ENCODE measurements around the gene THBS3.
"Not testable (repeated sequence)": the region's sequence is repeated elsewhere in the genome, so short reads cannot be mapped to it uniquely, and the experiment has no call there.

THBS3 gene

DNA sequence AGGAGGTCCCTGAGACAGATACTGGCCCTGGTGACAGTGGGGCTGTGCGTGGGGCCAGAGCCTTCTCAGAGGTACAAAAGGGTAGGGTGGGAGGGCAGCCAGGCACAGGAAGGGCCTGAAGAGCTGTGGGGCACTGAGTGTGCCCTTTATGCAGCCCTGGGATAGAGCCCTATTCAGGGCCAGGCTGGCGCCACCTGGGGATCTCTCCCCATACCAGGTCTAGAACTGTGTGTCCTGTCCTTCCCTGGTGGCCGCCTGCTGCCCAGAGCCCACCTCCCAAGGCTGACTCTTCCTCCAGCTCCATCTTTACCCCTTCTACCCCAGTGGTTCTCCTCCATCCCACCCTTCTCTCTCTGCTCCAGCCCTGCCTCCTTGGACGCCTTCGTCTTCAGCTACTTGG is 25.8 kb upstream of the THBS3 start:
- not testable (repeated sequence) for FAIRE-seq

DNA sequence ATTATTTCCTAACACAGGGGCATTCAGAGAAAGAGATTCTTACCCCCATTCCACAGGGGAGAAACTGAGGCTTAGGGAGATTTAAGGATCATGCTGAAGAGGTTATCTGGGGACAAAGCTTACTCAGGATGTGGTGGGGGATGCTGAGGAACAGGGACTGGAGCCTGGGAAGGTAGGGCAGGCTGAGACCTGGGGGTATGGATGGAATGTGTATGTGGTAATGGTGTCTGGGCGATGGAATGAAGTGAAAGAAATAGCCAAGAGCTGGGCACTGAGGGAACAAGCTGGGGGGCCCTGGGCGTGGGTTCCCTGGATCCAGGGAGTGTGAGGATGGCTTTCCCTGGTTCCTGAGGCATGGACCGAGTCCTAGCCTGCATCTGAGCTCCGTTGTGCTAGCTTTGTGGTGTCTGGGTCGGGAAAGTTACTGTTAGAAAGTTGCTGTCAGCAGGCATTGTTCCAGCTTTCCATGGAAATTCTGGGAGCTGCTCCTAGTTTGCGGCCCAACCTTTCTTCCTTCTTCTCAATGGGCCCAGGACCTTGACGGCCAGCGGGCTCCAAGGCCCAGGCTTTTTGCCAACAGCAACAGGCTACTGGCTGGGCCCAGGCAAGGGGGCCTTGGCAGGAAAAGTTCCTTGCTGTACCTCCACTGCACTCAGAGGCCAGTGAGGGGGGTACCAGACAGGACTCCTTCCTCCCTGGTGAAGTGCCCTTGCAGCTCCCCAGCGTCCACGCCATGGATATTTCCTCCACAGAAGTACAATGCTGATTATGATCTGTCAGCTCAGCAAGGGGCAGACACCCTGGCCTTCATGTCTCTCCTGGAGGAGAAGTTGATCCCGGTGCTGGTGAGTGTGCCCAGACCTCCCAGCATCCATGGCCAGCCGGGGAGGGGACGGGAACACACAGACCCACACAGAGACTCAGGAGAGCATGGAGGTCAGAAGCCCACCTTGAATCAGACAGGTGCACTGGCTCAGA is 24.6 kb upstream of the THBS3 start:
- not testable (repeated sequence) for FAIRE-seq

DNA sequence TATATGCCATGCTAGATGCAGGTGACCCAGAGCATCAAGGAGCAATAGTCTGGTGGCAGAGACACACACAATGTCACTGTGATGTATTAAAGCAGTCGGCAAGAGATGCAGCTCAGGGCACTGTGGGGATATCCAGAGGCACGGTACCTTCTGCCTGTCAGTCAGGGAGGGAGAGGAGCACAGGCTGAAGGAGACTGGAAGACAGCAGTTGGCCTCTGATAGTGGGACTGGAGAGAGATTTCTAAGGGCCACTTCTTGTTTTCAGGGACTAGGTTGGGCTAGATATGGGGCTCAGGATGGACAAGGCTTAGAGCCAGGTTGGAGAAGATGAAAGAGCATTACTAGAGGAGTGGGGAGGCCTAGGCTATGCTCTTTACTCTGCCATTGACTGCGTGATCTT is 23.6 kb upstream of the THBS3 start:
- FAIRE-seq: not testable (repeated sequence)

DNA sequence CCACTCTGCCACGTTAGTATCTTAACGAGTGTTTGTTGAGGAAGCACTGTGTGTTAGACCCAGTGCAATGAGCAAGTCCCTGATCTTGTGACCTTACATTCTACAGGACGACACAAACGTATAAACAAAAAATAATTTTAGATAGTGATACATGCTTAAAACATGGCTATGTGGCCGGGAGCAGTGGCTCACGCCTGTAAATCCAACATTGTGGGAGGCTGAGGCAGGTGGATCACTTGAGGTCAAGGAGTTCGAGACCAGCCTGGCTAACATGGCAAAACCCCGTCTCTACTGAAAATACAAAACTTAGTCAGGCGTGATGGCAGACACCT is 20.4 kb upstream of the THBS3 start:
- FAIRE-seq: no peak

DNA sequence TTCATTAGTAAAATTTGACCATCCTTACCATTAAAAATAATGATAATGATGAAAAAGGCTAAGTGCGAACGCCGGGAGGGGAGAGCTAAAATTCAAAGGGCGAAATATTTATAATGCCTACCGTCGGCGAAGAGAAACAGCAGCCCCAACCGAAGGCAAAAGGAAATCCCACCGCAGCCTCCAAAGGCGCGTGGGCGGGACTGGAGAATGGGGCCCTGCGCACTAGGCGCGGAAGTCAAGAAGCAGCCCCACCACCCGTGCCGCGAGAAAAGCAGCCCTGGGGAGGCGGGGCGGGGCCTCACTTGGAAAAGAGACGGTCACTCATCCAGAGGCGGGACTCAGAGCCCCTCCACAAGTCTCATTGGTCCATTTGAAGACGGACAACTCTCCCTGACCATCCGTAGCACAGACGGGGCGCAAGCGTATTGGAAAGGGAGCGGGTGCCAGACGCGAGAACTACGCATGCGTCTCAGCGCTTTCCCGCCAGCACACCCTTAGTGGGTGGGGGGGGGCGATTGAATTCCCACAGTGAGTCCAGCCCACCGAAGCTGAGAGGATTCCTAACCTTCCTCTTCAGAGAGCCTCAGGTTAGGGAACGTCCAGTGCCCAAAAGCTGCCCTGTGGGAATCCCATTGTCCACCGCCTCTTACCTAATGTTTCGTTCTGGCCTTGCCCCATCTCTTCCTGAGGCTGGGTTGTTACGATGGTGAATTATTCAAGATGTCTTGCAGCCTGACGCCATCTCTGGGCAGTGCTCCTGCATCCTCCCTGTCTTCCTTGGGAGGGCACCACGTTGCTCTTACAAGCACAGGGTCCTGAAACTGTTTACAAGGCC is 19.8 kb upstream of the THBS3 start:
- FAIRE-seq: peak; percentile 93

DNA sequence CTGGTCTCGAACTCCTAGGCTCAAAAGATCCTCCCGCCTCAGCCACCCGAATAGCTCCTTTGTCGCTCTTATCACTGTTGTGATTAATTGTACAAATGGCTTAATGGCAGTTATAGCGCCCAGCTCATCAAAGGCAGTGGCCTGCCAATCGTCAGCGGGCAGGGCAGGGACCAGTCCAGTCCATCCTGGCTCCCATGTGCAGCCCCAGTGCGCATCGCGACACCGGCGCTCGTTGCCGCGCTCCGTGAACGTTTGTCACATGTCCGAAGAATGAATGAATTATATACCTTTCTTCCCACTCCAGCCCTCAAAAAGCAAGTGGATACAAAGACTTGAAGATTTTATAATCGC is 19.2 kb upstream of the THBS3 start:
- no peak for FAIRE-seq

DNA sequence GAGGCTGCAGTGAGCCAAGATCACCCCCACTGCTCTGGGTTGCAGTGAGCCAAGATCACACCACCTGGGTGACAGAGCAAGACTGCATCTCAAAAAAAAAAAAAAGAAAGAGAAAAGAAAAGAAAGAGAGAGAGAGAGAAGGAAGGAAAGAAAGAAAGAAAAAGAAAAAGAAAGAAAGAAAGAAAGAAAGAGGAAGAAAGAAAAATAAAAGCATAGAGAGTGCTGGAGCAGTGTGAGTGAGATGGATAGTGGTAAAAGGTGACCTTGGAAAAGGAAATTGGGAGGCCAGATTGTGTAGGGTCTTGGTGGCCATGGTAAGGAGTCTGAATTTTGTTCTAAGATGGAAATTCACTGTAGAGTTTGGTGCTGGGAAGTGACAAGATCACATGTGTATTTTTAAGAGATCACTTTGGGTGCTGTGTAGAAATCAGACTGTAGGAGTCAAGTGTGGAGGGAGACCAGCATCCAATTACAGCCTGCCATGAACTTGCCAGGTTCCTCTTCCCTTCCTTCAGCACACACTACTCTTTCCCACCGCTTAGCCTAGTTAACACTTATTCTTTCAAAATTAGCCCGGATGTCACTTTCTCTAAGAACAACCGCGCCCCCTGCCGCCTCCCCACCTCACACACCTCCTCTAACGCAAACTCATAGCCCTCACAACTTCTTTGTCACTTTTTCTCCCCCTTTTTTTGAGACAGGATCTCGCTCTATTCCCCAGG is 18.7 kb upstream of the THBS3 start:
- no peak for FAIRE-seq

DNA sequence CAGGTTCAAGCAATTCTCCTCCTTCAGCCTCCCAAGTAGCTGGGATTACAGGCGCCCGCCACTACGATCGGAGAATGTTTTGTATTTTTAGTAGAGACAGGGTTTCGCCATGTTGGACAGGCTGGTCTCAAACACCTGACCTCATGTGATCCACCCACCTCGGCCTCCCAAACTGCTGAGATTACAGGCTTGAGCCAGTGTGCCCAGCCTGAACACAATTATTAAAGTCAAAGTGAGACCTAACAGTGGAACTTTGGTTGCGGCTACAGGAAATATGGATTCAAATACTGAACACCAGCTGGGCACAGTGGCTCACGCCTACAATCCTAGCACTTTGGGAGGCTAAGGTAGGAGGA is 17.7 kb upstream of the THBS3 start:
- not testable (repeated sequence) for FAIRE-seq

DNA sequence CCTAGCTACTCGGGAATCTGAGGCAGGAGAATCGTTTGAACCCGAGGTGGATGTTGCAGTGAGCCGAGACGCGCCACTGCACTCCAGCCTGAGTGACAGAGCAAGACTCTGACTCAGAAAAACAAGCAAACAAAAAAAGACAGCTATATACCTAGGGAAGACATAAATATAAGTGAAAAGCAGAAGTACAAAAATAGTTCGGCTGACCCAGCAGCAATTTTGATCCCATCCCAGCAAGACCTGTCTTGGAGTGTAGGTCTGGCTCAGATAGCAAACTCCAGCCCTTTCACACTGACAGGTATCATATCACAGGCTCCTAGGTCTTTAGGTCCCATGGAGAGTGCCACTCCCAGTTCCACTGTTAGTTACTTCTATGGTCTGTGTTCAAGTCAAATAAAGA is 15.3 kb upstream of the THBS3 start:
- no peak for FAIRE-seq

DNA sequence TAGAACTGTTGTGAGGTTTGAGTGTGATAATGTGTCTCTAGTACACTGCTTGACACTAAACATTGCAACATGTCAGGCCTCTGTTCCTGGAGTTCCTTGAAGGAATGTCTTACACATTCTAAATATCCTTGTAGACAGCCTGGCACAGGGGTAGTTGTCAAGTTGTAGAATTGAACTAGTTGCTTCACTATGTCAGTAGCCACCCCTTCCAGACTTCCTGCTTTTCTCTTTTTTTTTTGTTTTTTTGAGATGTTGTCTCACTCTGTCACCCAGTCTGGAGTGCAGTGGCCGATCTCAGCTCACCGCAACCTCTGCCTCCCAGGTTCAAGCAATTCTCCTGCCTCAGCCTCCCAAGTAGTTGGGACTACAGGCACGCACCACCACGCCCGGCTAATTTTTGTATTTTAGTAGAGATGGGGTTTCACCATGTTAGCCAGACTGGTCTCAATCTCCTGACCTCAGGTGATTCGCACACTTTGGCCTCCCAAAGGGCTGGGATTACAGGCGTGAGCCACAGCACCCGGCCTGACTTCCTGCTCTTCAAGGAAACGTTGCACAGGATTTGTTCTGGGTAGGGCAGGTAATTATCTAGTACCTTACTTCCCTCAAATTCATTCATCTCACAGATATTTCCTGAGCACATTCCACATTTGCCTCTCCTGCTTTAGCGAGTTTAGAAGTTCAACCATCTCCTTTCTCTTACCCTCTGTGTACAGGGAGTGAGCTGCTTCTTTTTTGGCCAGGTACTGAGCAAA is 12.7 kb upstream of the THBS3 start:
- not testable (repeated sequence) for FAIRE-seq

DNA sequence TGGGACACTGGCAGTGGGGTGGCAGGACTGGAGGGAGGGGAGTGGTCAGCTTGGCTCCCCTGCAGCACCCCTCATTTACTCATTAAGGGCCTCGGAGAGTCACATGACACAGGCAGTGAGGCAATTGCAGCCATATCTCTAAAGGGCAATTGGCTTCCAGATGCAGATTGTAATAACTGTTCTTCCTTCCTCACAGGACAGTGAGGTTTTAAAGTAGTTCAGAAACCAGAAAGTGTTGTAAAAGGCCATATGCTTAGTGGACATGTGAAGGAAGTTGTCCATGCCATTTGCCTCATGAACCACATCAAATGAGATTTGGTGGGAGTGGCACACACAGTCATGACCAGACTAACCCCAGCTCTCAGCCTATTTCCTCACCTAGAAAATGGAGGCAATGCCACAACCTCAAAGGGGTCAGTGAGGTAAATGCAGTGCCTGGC is 11.9 kb upstream of the THBS3 start:
- FAIRE-seq: no peak

DNA sequence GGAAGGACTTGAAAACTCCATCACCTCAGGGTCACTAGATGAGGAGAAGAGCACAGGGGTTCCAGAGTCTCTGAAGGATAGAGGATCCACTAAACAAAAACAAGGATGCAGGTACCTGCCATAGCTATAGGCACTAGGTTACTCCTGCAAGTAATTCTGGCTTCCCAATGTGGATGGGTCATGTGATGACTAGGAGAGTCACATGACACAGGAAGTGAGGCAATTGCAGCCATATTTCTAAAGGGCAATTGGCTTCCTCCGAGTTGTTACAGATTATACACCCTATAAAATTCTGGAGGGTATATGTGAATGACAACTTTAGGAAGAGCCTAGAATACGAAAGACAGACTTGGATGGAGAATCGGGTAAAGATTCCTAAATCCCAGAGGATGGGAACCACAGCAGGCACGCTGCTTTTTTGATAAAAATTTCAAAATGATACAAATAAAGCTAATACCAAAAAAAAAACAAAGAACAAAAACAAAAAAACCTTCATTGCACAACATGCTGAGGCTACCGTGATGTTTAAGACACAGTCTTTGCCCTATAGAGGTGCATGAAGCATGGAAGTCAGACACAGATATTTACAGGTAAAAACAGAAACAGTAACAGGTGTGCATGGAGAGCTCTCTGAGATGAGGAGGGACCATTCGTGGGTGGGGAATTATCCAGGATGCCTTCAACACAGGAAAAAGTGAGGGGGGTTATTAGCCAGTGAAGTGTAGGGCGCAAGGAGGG is 11.3 kb upstream of the THBS3 start:
- FAIRE-seq: no peak

DNA sequence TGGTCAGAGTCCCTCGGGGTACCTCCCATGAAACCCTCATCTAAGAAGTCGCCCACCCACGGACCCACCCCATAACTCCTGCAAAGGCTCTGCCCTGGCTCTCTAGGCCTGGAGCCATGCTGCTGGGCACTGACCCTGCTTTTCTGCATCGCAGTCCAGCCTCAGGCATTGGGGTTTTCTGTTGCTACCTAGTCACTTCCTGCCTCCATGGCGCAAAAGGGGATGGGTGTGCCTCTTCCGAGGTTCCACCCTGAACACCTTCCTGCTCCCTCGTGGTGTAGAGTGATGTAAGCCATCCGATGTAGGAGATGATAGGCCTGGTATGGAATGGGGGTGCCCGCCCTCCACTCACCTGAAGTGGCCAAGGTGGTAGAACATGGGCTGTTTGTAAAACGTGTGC is 7.0 kb upstream of the THBS3 start:
- not testable (repeated sequence) for FAIRE-seq

DNA sequence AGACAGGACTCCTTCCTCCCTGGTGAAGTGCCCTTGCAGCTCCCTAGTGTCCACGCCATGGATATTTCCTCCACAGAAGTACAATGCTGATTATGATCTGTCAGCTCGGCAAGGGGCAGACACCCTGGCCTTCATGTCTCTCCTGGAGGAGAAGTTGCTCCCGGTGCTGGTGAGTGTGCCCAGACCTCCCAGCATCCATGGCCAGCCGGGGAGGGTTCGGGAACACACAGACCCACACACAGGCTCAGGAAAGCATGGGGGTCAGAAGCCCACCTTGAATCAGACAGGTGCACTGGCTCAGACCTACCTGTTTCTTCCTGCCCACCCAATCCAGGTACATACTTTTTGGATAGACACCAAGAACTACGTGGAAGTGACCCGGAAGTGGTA is 4.3 kb upstream of the THBS3 start:
- FAIRE-seq: not testable (repeated sequence)

DNA sequence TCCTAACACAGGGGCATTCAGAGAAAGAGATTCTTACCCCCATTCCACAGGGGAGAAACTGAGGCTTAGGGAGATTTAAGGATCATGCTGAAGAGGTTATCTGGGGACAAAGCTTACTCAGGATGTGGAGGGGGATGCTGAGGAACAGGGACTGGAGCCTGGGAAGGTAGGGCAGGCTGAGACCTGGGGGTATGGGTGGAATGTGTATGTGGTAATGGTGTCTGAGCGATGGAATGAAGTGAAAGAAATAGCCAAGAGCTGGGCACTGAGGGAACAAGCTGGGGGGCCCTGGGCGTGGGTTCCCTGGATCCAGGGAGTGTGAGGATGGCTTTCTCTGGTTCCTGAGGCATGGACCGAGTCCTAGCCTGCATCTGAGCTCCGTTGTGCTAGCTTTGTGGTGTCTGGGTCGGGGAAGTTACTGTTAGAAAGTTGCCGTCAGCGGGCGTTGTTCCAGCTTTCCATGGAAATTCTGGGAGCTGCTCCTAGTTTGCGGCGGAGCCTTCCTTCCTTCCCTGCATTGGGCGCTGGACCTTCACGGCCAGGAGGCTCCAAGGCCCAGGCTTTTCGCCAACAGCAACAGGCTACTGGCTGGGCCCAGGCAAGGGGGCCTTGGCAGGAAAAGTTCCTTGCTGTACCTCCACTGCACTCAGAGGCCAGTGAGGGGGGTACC is 3.8 kb upstream of the THBS3 start:
- not testable (repeated sequence) for FAIRE-seq

DNA sequence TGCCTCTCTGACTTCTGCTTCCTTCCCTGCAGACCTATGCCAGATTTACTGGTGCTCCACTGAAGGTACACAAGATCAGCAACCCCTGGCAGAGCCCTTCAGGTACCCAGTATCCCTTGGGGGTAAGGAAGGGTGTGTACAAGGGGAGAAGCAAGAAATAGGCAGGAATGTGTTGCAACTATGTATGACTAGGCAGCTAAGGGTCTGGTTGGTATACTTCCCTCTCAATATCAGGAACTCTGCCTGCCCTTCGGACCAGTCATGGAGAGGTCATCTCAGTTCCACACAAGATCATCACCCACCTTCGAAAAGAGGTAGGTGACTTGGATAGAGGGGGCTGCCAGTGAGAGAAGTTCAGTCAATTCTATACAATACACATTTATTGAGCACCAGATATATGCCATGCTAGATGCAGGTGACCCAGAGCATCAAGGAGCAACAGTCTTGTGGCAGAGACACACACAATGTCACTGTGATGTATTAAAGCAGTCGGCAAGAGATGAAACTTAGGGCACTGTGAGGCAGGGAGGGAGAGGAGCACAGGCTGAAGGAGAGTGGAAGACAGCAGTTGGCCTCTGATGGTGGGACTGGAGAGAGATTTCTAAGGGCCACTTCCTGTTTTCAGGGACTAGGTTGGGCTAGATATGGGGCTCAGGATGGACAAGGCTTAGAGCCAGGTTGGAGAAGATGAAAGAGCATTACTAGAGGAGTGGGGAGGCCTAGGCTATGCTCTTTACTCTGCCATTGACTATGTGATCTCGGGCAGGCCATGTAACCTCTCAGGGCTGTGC is 2.8 kb upstream of the THBS3 start:
- no peak for FAIRE-seq

DNA sequence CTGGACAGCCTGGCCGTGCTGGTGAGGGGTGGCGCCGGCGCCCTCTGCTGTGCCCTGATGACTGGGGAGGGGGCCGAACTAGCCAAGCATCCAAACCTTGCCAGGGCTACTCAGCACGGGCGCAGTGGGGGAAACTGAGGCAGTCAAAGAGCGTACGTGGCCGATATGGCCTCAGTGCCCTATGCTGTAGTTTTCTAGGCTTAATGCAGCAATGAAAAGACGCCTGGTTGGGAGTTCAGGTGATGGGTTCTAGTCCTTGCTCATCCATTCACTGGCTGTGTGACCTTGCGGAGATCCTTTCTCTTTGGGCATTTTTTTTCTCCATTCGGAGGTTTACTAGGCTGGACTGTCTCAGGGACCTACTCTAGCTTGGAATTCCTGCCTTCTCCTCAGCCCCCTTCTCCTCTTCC is 1.6 kb upstream of the THBS3 start:
- FAIRE-seq: no peak

DNA sequence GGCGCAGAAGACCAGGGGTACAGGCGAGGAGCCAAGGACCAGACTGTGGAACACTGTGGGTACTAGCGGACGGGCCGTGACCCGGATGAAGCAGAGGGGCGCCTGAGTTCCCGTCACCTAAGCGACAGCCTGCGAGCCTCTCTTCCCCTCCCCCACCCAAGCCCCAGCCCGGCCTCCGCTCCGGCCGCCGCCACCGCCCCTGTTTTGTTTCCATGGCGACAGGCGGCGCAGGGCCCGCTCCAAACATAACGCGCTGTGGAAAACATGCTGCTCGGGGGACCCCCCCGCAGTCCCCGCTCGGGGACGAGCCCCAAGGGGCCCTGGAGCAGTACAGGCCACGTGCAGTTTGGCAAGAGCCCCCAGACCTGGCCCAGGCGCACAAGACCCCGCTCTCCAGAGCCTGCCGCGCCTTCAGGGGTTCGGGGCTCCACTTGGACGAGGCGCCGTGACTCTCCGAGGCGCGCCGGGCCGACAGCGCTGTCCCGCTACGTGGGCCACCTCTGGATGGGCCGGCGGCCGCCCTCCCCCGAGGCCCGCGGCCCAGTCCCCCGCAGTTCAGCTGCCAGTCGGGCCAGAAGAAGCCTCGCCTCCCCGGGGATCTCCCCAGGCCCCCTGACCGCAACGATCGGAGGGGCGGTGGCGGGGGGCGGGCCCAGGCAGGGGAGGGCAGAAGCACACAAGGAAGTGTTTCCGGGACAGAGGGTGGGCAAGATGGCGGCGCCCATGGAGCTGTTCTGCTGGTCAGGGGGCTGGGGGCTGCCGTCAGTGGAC is 1.0 kb upstream of the THBS3 start, which contains the start of gene MTX1:
TSS of gene MTX1 (plus strand) at position 155 of the 771 bp plus-strand sequence. CDS start at position 265, 110 bp downstream.
- no peak for FAIRE-seq
